NT2/D1 (cell line): ENCODE measurements around the gene STXBP6.

Source experiments
- YY1 ChIP-seq: IDR thresholded peaks from 2 replicates; pipeline ENCODE4 v1.6.1; 2011; ENCODE audit not compliant: insufficient read length, insufficient read depth
- ZNF274 ChIP-seq: IDR thresholded peaks from 2 replicates; pipeline ENCODE4 v1.6.1; 2011; ENCODE audit warnings: mild to moderate bottlenecking, low read depth, low read length

DNA sequence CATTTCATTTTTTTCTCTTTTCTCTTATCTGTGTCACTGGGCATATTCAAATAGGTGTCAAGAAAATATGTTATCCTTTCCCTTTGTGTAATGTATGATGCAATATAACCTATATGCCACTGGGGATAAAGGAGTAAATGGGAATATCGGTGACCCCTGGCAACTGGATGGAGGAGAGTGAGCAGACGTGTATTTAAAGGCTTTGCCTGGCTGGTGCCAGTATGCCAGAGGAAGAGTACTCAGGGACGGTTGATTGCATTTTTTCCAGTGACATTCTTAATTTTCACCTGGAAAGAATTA is 12.0 kb upstream of the STXBP6 start:
- TF ChIP-seq ZNF274 (no peak), YY1 (no peak)
